SK-N-SH (cell line): ENCODE results near the gene KRT36. TPM values are rescaled to one million over a fixed set of nuclear protein-coding genes. Genes with fewer than 3 reads are reported as not detected.

Source experiments
- CTCF ChIA-PET: fragments of 300-600, 350-600 bp; formaldehyde crosslinking; extraction: SDS; loops from one replicate; lab custom pipeline; 2021; lab: Yijun Ruan, JAX
- POLR2A ChIA-PET: fragments of 350-600 bp; sonication (Branson Sonifier 250); formaldehyde crosslinking; extraction: SDS; loops from one replicate; lab custom pipeline; 2020; ENCODE audit warnings: antibody characterized with exemption, inconsistent platforms; lab: Yijun Ruan, JAX
- DNase-seq: peaks from one replicate; pipeline ENCODE4 v3.0.0; 2012
- H2AFZ ChIP-seq: fragments of 200-600 bp; sonication (generic); 2 replicates; pipeline ENCODE4 v1.8.1; 2016; ENCODE audit warnings: antibody characterized with exemption, mild to moderate bottlenecking, low read depth
- H3F3A ChIP-seq: fragments of 200-600 bp; sonication (generic); replicated peaks from 2 replicates; pipeline ENCODE3; 2016; ENCODE audit warnings: antibody characterized with exemption, mild to moderate bottlenecking; ENCODE audit not compliant: insufficient read depth
- H3K27ac ChIP-seq, 2 experiments: fragments of 200-500 bp in 1 of 2; fragments of 200-600 bp in 1 of 2; sonication (Bioruptor generic) in 1 of 2; sonication (generic), shearing (Covaris generic) in 1 of 2; 2 replicates each; pipeline versions ENCODE4 v1.5.1 to v1.6.1; 2014 to 2016; ENCODE audit warnings: low read depth in 2 of 2, inconsistent platforms in 1 of 2, low read length in 1 of 2, mild to moderate bottlenecking in 1 of 2, mixed read lengths in 1 of 2
- H3K27me3 ChIP-seq: fragments of 200-600 bp; sonication (generic), shearing (Covaris generic); 2 replicates; pipeline ENCODE4 v1.6.1; 2016; ENCODE audit warnings: mixed run types; ENCODE audit not compliant: insufficient read depth
- H3K36me3 ChIP-seq, 2 experiments: fragments of 200-500 bp in 1 of 2; fragments of 200-600 bp in 1 of 2; sonication (Bioruptor generic) in 1 of 2; sonication (generic) in 1 of 2; replicated peaks in 1 of 2; 2 replicates each; pipeline versions ENCODE3 to v1.5.1; 2014 to 2016; ENCODE audit warnings: low read length in 1 of 2, mild to moderate bottlenecking in 1 of 2; ENCODE audit not compliant: insufficient read depth in 2 of 2, control insufficient read depth in 1 of 2
- H3K4me1 ChIP-seq, 2 experiments: fragments of 200-500 bp in 1 of 2; fragments of 200-600 bp in 1 of 2; sonication (Bioruptor generic) in 1 of 2; sonication (generic), shearing (Covaris generic) in 1 of 2; 2 replicates each; pipeline versions ENCODE4 v1.5.1 to v1.6.1; 2014 to 2016; ENCODE audit warnings: low read depth in 1 of 2, low read length in 1 of 2, mixed run types in 1 of 2; ENCODE audit not compliant: insufficient read depth in 2 of 2, control insufficient read depth in 1 of 2
- H3K4me2 ChIP-seq: fragments of 200-600 bp; sonication (generic), shearing (Covaris generic); 2 replicates; pipeline ENCODE4 v1.6.1; 2017; ENCODE audit warnings: mixed run types
- H3K4me3 ChIP-seq, 2 experiments: fragments of 200-500 bp in 1 of 2; fragments of 200-600 bp in 1 of 2; sonication (Bioruptor generic) in 1 of 2; sonication (generic), shearing (Covaris generic) in 1 of 2; 2 replicates each; pipeline versions ENCODE4 v1.5.1 to v1.8.1; 2014 to 2016; ENCODE audit warnings: low read depth in 2 of 2, inconsistent platforms in 1 of 2, low read length in 1 of 2, mild to moderate bottlenecking in 1 of 2, mixed read lengths in 1 of 2, moderate library complexity in 1 of 2
- H3K79me2 ChIP-seq: fragments of 200-600 bp; sonication (generic); 2 replicates; pipeline ENCODE4 v1.8.1; 2017; ENCODE audit warnings: mild to moderate bottlenecking; ENCODE audit not compliant: insufficient read depth
- H3K9ac ChIP-seq: fragments of 200-600 bp; sonication (generic); 2 replicates; pipeline ENCODE4 v1.6.1; 2017; ENCODE audit warnings: mixed run types
- H3K9me2 ChIP-seq: fragments of 200-600 bp; sonication (generic); 2 replicates; pipeline ENCODE4 v1.6.1; 2017; ENCODE audit warnings: mixed run types
- H3K9me3 ChIP-seq: fragments of 200-600 bp; sonication (generic); 2 replicates; pipeline ENCODE4 v1.6.1; 2017; ENCODE audit warnings: mixed run types, mild to moderate bottlenecking, moderate library complexity
- H4K20me1 ChIP-seq: fragments of 200-600 bp; sonication (generic); 2 replicates; pipeline ENCODE4 v1.6.1; 2017; ENCODE audit warnings: mild to moderate bottlenecking, mixed run types; ENCODE audit not compliant: insufficient read depth
- CHD2 ChIP-seq: fragments of 150-350 bp; IDR thresholded peaks from 2 replicates; pipeline ENCODE4 v1.6.1; 2018; ENCODE audit warnings: low read length; ENCODE audit not compliant: partially characterized antibody
- FOSL2 ChIP-seq: IDR thresholded peaks from 2 replicates; pipeline ENCODE4 v1.4.0; 2012; ENCODE audit warnings: low read depth, mild to moderate bottlenecking, moderate library complexity, borderline replicate concordance
- FOXJ3 ChIP-seq: sonication (generic); formaldehyde crosslinking; IDR thresholded peaks from 2 replicates; pipeline ENCODE4 v1.5.1; 2020; ENCODE audit warnings: mild to moderate bottlenecking, missing genetic modification reagents
- GATA2 ChIP-seq: sonication (generic); formaldehyde crosslinking; IDR thresholded peaks from 2 replicates; pipeline ENCODE4 v1.5.0; 2020; ENCODE audit warnings: mild to moderate bottlenecking, missing genetic modification reagents
- JUND ChIP-seq: IDR thresholded peaks from 2 replicates; pipeline ENCODE4 v1.4.0; 2012
- MEF2A ChIP-seq: IDR thresholded peaks from 2 replicates; pipeline ENCODE4 v1.4.0; 2012; ENCODE audit warnings: low read depth, borderline replicate concordance
- MXI1 ChIP-seq: IDR thresholded peaks from 2 replicates; pipeline ENCODE4 v1.6.1; 2012; ENCODE audit warnings: mild to moderate bottlenecking, low read depth, low read length, improper control_type of control experiment
- NRF1 ChIP-seq: IDR thresholded peaks from 2 replicates; pipeline ENCODE4 v1.6.1; 2012; ENCODE audit warnings: low read depth, mild to moderate bottlenecking, low read length
- RAD21 ChIP-seq: IDR thresholded peaks from 2 replicates; pipeline ENCODE4 v1.6.1; 2012; ENCODE audit warnings: mild to moderate bottlenecking, low read length
- RCOR1 ChIP-seq: fragments of 150-350 bp; IDR thresholded peaks from 2 replicates; pipeline ENCODE4 v1.6.1; 2017; ENCODE audit warnings: antibody characterized with exemption, low read length
- RFX5 ChIP-seq: IDR thresholded peaks from 2 replicates; pipeline ENCODE4 v1.6.1; 2012; ENCODE audit warnings: mild to moderate bottlenecking, improper control_type of control experiment, low read length
- RXRA ChIP-seq: IDR thresholded peaks from 2 replicates; pipeline ENCODE4 v1.4.0; 2012; ENCODE audit warnings: low read depth, mild to moderate bottlenecking, borderline replicate concordance
- SIN3A ChIP-seq: IDR thresholded peaks from 2 replicates; pipeline ENCODE4 v1.6.1; 2012; ENCODE audit warnings: low read depth, mild to moderate bottlenecking, low read length, moderate library complexity, borderline replicate concordance
- TAF1 ChIP-seq: IDR thresholded peaks from 2 replicates; pipeline ENCODE4 v1.6.1; 2012; ENCODE audit warnings: low read depth, mild to moderate bottlenecking, low read length, moderate library complexity, borderline replicate concordance
- WGBS: methylation state at CpG from one replicate; pipeline ENCODE4 v1.1.6; 2017; ENCODE audit warnings: low lambda C conversion rate; 5-methylcytosine and 5-hydroxymethylcytosine counted together
- polyA plus RNA-seq, 3 experiments: library from polyadenylated mRNA; depleted of rRNA; stranded (reverse); fragments of >200 nt; gene quantifications; 2 replicates each; pipeline ENCODE4 v1.2.3, GENCODE V29; 2012
- TF ChIP-seq, protein P1 (sequence below): fragments of 150-350 bp; IDR thresholded peaks from 2 replicates; pipeline ENCODE4 v1.6.1; 2016; ENCODE audit warnings: mild to moderate bottlenecking, low read depth, low read length
- TF ChIP-seq, protein P2 (sequence below): fragments of 150-350 bp; IDR thresholded peaks from 2 replicates; pipeline ENCODE4 v1.6.1; 2017; ENCODE audit warnings: antibody characterized with exemption, low read length, low read depth, borderline replicate concordance
- TF ChIP-seq, protein P3 (sequence below): IDR thresholded peaks from 2 replicates; pipeline ENCODE4 v1.6.1; 2012; ENCODE audit warnings: mild to moderate bottlenecking, low read depth, low read length, moderate library complexity
- TF ChIP-seq, protein P4 (sequence below): fragments of 200-600 bp; sonication (generic); IDR thresholded peaks from 2 replicates; pipeline ENCODE4 v1.6.1; 2017; ENCODE audit warnings: antibody characterized with exemption, mild to moderate bottlenecking, moderate library complexity
- TF ChIP-seq, protein P5 (sequence below): IDR thresholded peaks from 2 replicates; pipeline ENCODE4 v1.4.0; 2012; ENCODE audit warnings: low read depth, borderline replicate concordance

The KRT36 gene
- polyA plus RNA-seq, 1 of the 3 experiments (the other 2 are of a cell fraction) = not detected

DNA sequence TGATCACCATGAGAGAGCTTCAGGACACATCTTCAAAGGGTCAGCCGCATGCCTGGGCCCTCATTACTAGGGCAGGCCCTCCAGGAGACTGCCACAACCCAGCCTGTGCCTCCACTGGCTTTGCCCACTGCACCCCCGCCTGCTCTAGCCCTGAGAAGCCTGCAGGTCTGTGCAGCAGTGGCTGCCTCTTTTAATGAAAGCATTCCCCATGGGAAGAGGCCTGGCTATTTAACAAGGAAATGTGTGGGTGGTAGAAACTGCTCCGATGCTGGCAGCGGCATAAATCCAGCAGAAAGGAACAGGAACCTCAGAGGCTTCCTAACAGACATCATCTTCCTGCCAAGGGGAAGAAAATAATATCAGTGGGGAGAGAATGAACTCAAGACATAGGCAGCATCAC is 22.1 kb downstream of the KRT36 start:
- Histone ChIP-seq H3K4me2 (no peak overlapping the region), H3K9ac (no peak overlapping the region), H3K9me2 (no peaks in the 10 kb centered on the region), H2AFZ (no peak overlapping the region), H3K4me3 (no peak overlapping the region), H3K4me1 (peaks cover 11% of the 10 kb centered on the region in 2 experiments; a peak in 2 of 4 replicates), H4K20me1 (no peaks in the 10 kb centered on the region), H3K27ac (no peak overlapping the region), H3K36me3 (no peaks in the 10 kb centered on the region), H3K27me3 (no peaks in the 10 kb centered on the region), H3K79me2 (no peaks in the 10 kb centered on the region), H3F3A (no peaks in the 10 kb centered on the region), H3K9me3 (no peaks in the 10 kb centered on the region; the same call in 1 of the 2 replicates)
- TF ChIP-seq RFX5 (no peak), MEF2A (no peak), TAF1 (no peak), NRF1 (no peak), MXI1 (no peak), JUND (no peak), CHD2 (no peak), RCOR1 (no peak), FOSL2 (no peak), SIN3A (no peak), RAD21 (no peak), RXRA (no peak), GATA2 (CRISPR knock-in tag) (no peak), FOXJ3 (CRISPR knock-in tag) (no peak)
- TF ChIP-seq, protein P1, sequence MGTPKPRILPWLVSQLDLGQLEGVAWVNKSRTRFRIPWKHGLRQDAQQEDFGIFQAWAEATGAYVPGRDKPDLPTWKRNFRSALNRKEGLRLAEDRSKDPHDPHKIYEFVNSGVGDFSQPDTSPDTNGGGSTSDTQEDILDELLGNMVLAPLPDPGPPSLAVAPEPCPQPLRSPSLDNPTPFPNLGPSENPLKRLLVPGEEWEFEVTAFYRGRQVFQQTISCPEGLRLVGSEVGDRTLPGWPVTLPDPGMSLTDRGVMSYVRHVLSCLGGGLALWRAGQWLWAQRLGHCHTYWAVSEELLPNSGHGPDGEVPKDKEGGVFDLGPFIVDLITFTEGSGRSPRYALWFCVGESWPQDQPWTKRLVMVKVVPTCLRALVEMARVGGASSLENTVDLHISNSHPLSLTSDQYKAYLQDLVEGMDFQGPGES = no peak
- TF ChIP-seq, protein P2, sequence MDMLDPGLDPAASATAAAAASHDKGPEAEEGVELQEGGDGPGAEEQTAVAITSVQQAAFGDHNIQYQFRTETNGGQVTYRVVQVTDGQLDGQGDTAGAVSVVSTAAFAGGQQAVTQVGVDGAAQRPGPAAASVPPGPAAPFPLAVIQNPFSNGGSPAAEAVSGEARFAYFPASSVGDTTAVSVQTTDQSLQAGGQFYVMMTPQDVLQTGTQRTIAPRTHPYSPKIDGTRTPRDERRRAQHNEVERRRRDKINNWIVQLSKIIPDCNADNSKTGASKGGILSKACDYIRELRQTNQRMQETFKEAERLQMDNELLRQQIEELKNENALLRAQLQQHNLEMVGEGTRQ = no peak
- TF ChIP-seq, protein P3, sequence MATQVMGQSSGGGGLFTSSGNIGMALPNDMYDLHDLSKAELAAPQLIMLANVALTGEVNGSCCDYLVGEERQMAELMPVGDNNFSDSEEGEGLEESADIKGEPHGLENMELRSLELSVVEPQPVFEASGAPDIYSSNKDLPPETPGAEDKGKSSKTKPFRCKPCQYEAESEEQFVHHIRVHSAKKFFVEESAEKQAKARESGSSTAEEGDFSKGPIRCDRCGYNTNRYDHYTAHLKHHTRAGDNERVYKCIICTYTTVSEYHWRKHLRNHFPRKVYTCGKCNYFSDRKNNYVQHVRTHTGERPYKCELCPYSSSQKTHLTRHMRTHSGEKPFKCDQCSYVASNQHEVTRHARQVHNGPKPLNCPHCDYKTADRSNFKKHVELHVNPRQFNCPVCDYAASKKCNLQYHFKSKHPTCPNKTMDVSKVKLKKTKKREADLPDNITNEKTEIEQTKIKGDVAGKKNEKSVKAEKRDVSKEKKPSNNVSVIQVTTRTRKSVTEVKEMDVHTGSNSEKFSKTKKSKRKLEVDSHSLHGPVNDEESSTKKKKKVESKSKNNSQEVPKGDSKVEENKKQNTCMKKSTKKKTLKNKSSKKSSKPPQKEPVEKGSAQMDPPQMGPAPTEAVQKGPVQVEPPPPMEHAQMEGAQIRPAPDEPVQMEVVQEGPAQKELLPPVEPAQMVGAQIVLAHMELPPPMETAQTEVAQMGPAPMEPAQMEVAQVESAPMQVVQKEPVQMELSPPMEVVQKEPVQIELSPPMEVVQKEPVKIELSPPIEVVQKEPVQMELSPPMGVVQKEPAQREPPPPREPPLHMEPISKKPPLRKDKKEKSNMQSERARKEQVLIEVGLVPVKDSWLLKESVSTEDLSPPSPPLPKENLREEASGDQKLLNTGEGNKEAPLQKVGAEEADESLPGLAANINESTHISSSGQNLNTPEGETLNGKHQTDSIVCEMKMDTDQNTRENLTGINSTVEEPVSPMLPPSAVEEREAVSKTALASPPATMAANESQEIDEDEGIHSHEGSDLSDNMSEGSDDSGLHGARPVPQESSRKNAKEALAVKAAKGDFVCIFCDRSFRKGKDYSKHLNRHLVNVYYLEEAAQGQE = no peak
- TF ChIP-seq, protein P4, sequence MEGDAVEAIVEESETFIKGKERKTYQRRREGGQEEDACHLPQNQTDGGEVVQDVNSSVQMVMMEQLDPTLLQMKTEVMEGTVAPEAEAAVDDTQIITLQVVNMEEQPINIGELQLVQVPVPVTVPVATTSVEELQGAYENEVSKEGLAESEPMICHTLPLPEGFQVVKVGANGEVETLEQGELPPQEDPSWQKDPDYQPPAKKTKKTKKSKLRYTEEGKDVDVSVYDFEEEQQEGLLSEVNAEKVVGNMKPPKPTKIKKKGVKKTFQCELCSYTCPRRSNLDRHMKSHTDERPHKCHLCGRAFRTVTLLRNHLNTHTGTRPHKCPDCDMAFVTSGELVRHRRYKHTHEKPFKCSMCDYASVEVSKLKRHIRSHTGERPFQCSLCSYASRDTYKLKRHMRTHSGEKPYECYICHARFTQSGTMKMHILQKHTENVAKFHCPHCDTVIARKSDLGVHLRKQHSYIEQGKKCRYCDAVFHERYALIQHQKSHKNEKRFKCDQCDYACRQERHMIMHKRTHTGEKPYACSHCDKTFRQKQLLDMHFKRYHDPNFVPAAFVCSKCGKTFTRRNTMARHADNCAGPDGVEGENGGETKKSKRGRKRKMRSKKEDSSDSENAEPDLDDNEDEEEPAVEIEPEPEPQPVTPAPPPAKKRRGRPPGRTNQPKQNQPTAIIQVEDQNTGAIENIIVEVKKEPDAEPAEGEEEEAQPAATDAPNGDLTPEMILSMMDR = no peak
- TF ChIP-seq, protein P5, sequence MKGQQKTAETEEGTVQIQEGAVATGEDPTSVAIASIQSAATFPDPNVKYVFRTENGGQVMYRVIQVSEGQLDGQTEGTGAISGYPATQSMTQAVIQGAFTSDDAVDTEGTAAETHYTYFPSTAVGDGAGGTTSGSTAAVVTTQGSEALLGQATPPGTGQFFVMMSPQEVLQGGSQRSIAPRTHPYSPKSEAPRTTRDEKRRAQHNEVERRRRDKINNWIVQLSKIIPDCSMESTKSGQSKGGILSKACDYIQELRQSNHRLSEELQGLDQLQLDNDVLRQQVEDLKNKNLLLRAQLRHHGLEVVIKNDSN = no peak
- CTCF ChIA-PET = interaction anchor here (0.9 to 1.5 kb wide), 3 partner anchors 11 to 196 kb away, joined by 3 read pairs; no protein-coding TSS in a partner anchor
- DNase-seq = no peak
- POLR2A ChIA-PET = no interaction called here
- WGBS = 20% methylated on average over 4 of the region's 4 CpGs
